Heart right ventricle (tissue), 16 donors: ENCODE measurements around the gene OR6J1. TPM values are rescaled to one million over a fixed set of nuclear protein-coding genes. Genes with fewer than 3 reads are reported as not detected.

ENCODE experiments used
- ATAC-seq, 8 donors: fragments of 200-7000 bp; cut with Tn5 transposase; one replicate each; pipeline ENCODE4 v1.9.1; 2020; ENCODE audit warnings: mild to moderate bottlenecking in 8 of 8, moderate library complexity in 8 of 8, moderate number of reproducible peaks in 1 of 8
- DNase-seq, 2 donors: peaks; one replicate each; pipeline ENCODE4 v3.0.0-alpha.2; 2020
- H3K27ac ChIP-seq, 10 donors: fragments of 200-600 bp; sonication (generic) in 2 of 10; one replicate each; pipeline versions ENCODE4 v1.5.0 to v1.8.0; 2020 to 2022; ENCODE audit warnings: mild to moderate bottlenecking in 3 of 10
- H3K27me3 ChIP-seq, 7 donors: fragments of 200-600 bp; one replicate each; pipeline ENCODE4 v1.8.0; 2021 to 2022; ENCODE audit warnings: mild to moderate bottlenecking in 2 of 7
- H3K36me3 ChIP-seq, 9 donors: fragments of 200-600 bp; sonication (generic) in 1 of 9; one replicate each; pipeline versions ENCODE4 v1.5.0 to v1.8.0; 2020 to 2022; ENCODE audit warnings: mild to moderate bottlenecking in 2 of 9
- H3K4me1 ChIP-seq, 9 donors: fragments of 200-600 bp; sonication (generic) in 1 of 9; one replicate each; pipeline versions ENCODE4 v1.5.0 to v1.8.0; 2020 to 2022; ENCODE audit warnings: mild to moderate bottlenecking in 4 of 9
- H3K4me3 ChIP-seq, 10 donors: fragments of 200-600 bp; sonication (generic) in 2 of 10; one replicate each; pipeline versions ENCODE4 v1.5.0 to v1.8.0; 2020 to 2022; ENCODE audit warnings: mild to moderate bottlenecking in 7 of 10, moderate library complexity in 2 of 10
- H3K9me3 ChIP-seq, 11 donors: fragments of 200-600 bp in 10 of 11; sonication (generic) in 2 of 11; one replicate each; pipeline versions ENCODE4 v1.5.0 to v1.8.0; 2013 to 2022; ENCODE audit warnings: mild to moderate bottlenecking in 2 of 11, control low read depth in 1 of 11, moderate library complexity in 1 of 11
- WGBS, 2 donors: extraction: QIAGEN DNeasy Blood & Tissue Kit; methylation state at CpG; one replicate each; pipeline ENCODE4 v1.1.7; 2013; ENCODE audit warnings: inconsistent platforms in 1 of 2; 5-methylcytosine and 5-hydroxymethylcytosine counted together
- intact Hi-C, 10 donors: fragments of 100-400 bp; cut with DNase I; formaldehyde crosslinking; loops; one replicate each; pipeline versions ENCODE4 v1.11.1 to v1.14.2; 2022
- polyA plus RNA-seq, 2 donors: library from polyadenylated mRNA; stranded (reverse); fragments of 200-250 nt; gene quantifications; one replicate each; pipeline ENCODE4 v1.2.3, GENCODE V29; 2013
- total RNA-seq, 10 donors: library from RNA; stranded (reverse); fragmentation: NEBNext Ultra II Directional in 3 of 10; extraction: Animal tissue kit (Norgen Biotek cat#: 25700) in 3 of 10; gene quantifications; one replicate each; pipeline versions ENCODE4 v1.2.1 to v1.2.4, GENCODE V29; 2021 to 2023
- TF ChIP-seq, protein P1 (sequence below), 9 donors: fragments of 200-600 bp; sonication (generic) in 2 of 9; IDR thresholded peaks; one replicate each; pipeline versions ENCODE4 v1.5.0 to v1.8.0; 2021 to 2022; ENCODE audit warnings: antibody characterized with exemption in 9 of 9, mild to moderate bottlenecking in 5 of 9, moderate library complexity in 1 of 9
- donor health status: Arrhythmogenic right ventricular cardiomyopathy.
- donor health status: ischemic (EF 13 %, LVEDD 7.1; RV severe dilation, severe dysfunction).
- donor health status: healthy with polysubstance abuse.
- donor health status: DM: no; HTN: yes; CAD: no.
- donor health status: DM: no; HTN: no; CAD: no.
- donor health status: ischemic (EF 25% LVEDD 6.9; RV normal size, moderate dysfunction).
- donor health status: ischemic (EF 25% LVEDD 5.7; RV mildly dilated, moderate dysfunction).
- donor health status: healthy.
- donor health status: DM: yes; HTN: yes; CAD: no.
- donor health status: Ischemic cardiomyopathy.
- donor health status: ischemic (EF 35%, LVEDD 5.7; RV mildly dilated, moderate dysfunction).
- donor health status: nonischemic (EF 11% LVEDD 7.7; RV severe dilation, severe dysfunction).
- donor health status: DM: yes; HTN: yes; CAD: no.
- donor health status: PGD.
- donor health status: ischemic (EF 29% LVEDD 5.4; RV normal size, mild dysfunction).
- donor health status: nonischemic (EF 23%, LVEDD 6.1; RV moderate dilation, normal function).

OR6J1 gene
- total and polyA plus RNA-seq, 12 donors = not detected

DNA sequence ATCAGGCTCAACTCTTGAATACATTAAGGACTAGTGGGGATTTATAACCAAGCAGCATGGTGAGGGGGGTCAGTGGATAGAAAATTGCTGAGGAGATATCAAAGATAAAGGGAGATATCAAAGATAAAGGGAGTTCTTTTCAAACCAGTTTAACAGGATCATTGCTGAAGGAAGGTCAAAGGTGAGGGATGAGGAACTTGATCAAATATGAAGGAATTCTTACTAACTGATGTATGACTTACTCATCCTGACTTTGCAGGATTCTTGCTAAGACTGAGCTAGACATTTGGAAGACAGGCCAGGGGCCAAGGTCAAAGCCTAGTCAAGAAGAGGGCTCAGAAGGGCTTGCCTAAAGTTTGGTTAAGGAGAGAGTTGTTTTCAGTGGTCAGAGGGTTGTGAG, 41.3 kb downstream of the OR6J1 start:
- no peak for ATAC-seq
- Histone ChIP-seq H3K36me3 (peaks cover 0 to 68% (median 58%) of the 10 kb centered on the region in 9 donors), H3K9me3 (no peaks in the 10 kb centered on the region), H3K4me1 (peaks cover 0 to 22% (median 19%) of the 10 kb centered on the region in 9 donors), H3K27ac (no peak overlapping the region), H3K27me3 (no peaks in the 10 kb centered on the region), H3K4me3 (no peak overlapping the region)
- no peak for DNase-seq
- intact Hi-C loops = no loop called here
- TF ChIP-seq, protein P1, sequence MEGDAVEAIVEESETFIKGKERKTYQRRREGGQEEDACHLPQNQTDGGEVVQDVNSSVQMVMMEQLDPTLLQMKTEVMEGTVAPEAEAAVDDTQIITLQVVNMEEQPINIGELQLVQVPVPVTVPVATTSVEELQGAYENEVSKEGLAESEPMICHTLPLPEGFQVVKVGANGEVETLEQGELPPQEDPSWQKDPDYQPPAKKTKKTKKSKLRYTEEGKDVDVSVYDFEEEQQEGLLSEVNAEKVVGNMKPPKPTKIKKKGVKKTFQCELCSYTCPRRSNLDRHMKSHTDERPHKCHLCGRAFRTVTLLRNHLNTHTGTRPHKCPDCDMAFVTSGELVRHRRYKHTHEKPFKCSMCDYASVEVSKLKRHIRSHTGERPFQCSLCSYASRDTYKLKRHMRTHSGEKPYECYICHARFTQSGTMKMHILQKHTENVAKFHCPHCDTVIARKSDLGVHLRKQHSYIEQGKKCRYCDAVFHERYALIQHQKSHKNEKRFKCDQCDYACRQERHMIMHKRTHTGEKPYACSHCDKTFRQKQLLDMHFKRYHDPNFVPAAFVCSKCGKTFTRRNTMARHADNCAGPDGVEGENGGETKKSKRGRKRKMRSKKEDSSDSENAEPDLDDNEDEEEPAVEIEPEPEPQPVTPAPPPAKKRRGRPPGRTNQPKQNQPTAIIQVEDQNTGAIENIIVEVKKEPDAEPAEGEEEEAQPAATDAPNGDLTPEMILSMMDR (IDR thresholded peaks at IDR 0.05) = no peak

DNA sequence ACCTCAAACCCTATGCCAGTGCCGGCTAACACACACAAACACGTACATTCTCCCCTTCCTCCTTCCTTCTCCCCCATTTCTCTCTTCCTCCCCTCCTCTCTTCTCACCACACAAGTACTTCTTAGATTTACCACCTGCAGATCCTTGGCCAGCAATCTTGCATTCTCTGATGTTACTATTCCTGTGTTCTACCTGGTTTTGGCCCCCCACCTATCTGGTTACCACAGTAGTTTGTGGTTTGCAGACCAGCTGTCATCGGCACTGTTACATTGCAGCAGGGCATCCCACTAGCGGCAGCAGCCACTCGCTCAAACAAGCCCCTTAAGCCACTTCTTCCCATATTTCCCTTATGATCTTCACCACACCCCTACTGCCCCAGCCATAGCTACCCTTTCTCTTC, 42.2 kb downstream of the OR6J1 start:
- Histone ChIP-seq H3K27ac (no peak overlapping the region), H3K9me3 (no peaks in the 10 kb centered on the region), H3K4me1 (peaks cover 0 to 26% (median 21%) of the 10 kb centered on the region in 9 donors), H3K36me3 (peaks cover 0 to 59% (median 52%) of the 10 kb centered on the region in 9 donors), H3K27me3 (no peaks in the 10 kb centered on the region), H3K4me3 (no peak overlapping the region)
- ATAC-seq (no peak), DNase-seq (no peak)
- WGBS, 2 donors = 85 to 93% methylated on average over 5 of the region's 5 CpGs
- TF ChIP-seq, protein P1 (IDR thresholded peaks at IDR 0.05) = no peak
- intact Hi-C loops = no loop called here

DNA sequence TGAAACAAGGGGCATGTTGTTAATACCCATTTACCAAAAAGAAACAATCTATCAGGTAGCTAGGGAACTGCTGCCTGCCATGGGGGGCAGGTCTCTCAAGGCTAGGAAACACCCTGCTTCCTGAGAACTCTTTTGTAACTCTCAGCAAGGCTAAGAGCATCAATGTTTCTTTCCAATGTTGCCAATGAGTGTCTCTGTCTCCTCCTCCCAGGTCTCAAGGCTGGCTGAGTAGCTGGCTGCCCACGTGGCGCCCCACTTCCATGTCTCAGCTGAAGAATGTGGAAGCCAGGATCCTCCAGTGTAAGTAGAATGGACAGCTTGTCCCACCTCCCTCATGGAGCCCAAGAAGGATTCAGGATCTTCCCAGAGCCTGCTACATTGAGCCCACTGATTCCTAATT, 42.7 kb downstream of the OR6J1 start:
- no peaks in the 10 kb centered on the region for H3K9me3 ChIP-seq
- H3K27ac ChIP-seq = no peak overlapping the region
- DNase-seq (no peak), ATAC-seq (no peak)
- no peaks in the 10 kb centered on the region for H3K27me3 ChIP-seq
- H3K36me3 ChIP-seq = peaks cover 0 to 54% (median 51%) of the 10 kb centered on the region in 9 donors
- 92 to 97% methylated on average over 2 of the region's 2 CpGs for WGBS, 2 donors
- TF ChIP-seq, protein P1 (IDR thresholded peaks at IDR 0.05) = no peak
- no peak overlapping the region for H3K4me3 ChIP-seq
- H3K4me1 ChIP-seq = peaks cover 0 to 26% (median 21%) of the 10 kb centered on the region in 9 donors
- intact Hi-C loops = no loop called here

DNA sequence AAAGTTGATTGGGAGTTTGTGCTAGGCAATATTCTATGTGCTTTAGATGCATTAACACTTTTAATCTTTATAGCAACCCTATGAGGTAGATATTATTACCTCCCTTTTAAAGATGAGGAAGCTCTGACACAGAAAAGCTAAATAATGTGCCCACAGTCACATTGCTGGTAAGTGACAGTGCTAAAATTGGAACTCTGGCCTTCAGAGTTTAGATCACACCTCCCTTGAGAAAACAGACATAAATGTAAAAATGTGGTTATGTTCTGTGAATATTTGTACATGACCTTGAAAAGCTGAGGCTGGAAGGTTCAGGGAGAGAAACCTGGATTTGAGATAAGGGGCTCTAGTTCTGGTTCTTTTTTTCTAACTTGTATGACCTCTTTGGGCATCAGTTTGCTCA, 44.1 kb downstream of the OR6J1 start:
- peaks cover 0 to 40% (median 37%) of the 10 kb centered on the region in 9 donors for H3K36me3 ChIP-seq
- H3K9me3 ChIP-seq = no peaks in the 10 kb centered on the region
- DNase-seq (no peak), ATAC-seq (no peak)
- H3K27ac ChIP-seq = no peak overlapping the region
- H3K4me1 ChIP-seq = peaks cover 0 to 26% (median 21%) of the 10 kb centered on the region in 9 donors
- intact Hi-C loops = no loop called here
- no peak overlapping the region for H3K4me3 ChIP-seq
- TF ChIP-seq, protein P1 (IDR thresholded peaks at IDR 0.05) = no peak
- H3K27me3 ChIP-seq = no peaks in the 10 kb centered on the region
